ENCODE results near the gene LIPC.
A peak's percentile ranks its signal among the peaks of the same experiment; 100 is the strongest.

Gene LIPC

GRCh38 chr15:58473724-58474123 is 41.9 kb downstream of the LIPC start:
- TF ChIP-seq FOXM1 (IDR thresholded peaks at IDR 0.05; ENCODE audit: borderline replicate concordance, low read depth) (no peak), CEBPB (IDR thresholded peaks at IDR 0.05) (no peak), EP300 (IDR thresholded peaks at IDR 0.05; ENCODE audit: borderline replicate concordance) (no peak; the same call in 1 of the 2 replicates), NFIC (IDR thresholded peaks at IDR 0.05) (no peak), RAD21 (IDR thresholded peaks at IDR 0.05; ENCODE audit: low read depth) (no peak), MAX (IDR thresholded peaks at IDR 0.05) (no peak; the same call in 1 of the 2 replicates), TAF1 (IDR thresholded peaks at IDR 0.05; ENCODE audit: low read depth) (no peak), TCF12 (IDR thresholded peaks at IDR 0.05; ENCODE audit: low read depth) (no peak), TEAD4 (IDR thresholded peaks at IDR 0.05) (no peak; the same call in 1 of the 2 replicates), CREB1 (IDR thresholded peaks at IDR 0.05; ENCODE audit: low read depth) (no peak), YY1 (IDR thresholded peaks at IDR 0.05; ENCODE audit: low read depth) (no peak), EGR1 (IDR thresholded peaks at IDR 0.05) (no peak), REST (IDR thresholded peaks at IDR 0.05; ENCODE audit: low read depth) (no peak), ZBTB7A (IDR thresholded peaks at IDR 0.05; ENCODE audit: low read depth) (no peak)
- TF ChIP-seq, protein P1, sequence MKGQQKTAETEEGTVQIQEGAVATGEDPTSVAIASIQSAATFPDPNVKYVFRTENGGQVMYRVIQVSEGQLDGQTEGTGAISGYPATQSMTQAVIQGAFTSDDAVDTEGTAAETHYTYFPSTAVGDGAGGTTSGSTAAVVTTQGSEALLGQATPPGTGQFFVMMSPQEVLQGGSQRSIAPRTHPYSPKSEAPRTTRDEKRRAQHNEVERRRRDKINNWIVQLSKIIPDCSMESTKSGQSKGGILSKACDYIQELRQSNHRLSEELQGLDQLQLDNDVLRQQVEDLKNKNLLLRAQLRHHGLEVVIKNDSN (IDR thresholded peaks at IDR 0.05): no peak

GRCh38 chr15:58474741-58475323 is 43.0 kb downstream of the LIPC start:
- TF ChIP-seq CEBPB (IDR thresholded peaks at IDR 0.05): no peak
- TF ChIP-seq EGR1 (IDR thresholded peaks at IDR 0.05): no peak
- no peak for TF ChIP-seq TCF12 (IDR thresholded peaks at IDR 0.05; ENCODE audit: low read depth)
- TF ChIP-seq REST (IDR thresholded peaks at IDR 0.05; ENCODE audit: low read depth): no peak
- TF ChIP-seq FOXM1 (IDR thresholded peaks at IDR 0.05; ENCODE audit: borderline replicate concordance, low read depth): no peak
- TF ChIP-seq NFIC (IDR thresholded peaks at IDR 0.05): no peak
- no peak for TF ChIP-seq CREB1 (IDR thresholded peaks at IDR 0.05; ENCODE audit: low read depth)
- no peak for TF ChIP-seq TAF1 (IDR thresholded peaks at IDR 0.05; ENCODE audit: low read depth)
- TF ChIP-seq EP300 (IDR thresholded peaks at IDR 0.05; ENCODE audit: borderline replicate concordance): no peak
- no peak for TF ChIP-seq TEAD4 (IDR thresholded peaks at IDR 0.05)
- TF ChIP-seq RAD21 (IDR thresholded peaks at IDR 0.05; ENCODE audit: low read depth): no peak
- TF ChIP-seq, protein P1 (IDR thresholded peaks at IDR 0.05): no peak
- TF ChIP-seq YY1 (IDR thresholded peaks at IDR 0.05; ENCODE audit: low read depth): no peak
- no peak for TF ChIP-seq MAX (IDR thresholded peaks at IDR 0.05)

DNA sequence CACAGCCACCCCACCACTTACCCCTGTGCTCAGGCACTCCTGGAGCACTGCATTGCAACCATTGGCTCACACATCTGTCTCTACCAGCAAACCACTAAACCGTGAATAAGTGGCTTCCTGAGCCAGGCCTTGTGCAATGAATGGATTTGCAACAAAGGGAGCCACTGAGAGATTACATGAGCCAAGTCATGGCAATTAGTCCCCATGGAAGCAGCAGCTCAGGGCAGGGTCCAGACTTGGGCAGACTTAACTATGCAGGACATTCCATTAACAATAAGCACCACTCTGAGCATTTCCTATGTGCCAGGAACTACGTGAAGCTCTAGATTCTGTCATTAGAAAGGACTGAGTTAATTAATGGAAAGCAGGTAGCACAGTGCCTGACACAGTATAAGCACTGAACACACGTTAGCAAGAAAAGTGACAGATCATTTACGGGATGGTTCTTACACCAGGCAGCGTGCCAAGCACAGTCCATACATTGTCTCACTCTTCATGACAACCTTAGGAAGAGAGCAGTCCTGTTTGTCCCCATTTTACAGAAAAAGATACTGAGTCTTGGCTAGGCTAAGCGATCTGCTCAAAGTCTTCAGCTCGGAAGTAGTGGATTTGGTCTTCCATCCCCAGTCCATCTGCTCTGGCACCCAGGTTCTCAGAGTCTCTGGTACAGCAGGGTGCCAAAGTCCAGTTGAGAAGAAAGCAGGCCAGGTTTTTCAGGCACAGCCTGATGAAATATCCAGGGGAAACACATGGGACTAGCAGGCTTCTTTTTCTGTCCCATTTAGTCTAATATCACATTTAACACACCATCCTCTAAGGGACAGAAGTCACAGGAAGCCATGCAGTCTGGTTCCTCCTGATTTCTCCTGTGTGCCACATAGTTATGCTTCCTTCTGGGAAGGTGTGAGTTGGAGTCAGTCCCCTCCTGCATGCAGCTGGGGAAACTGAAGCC is 44.1 kb downstream of the LIPC start:
- TF ChIP-seq ZBTB7A (IDR thresholded peaks at IDR 0.05; ENCODE audit: low read depth) (no peak), FOXM1 (IDR thresholded peaks at IDR 0.05; ENCODE audit: borderline replicate concordance, low read depth) (peak; percentile 98), TCF12 (IDR thresholded peaks at IDR 0.05; ENCODE audit: low read depth) (peak; percentile 99), NFIC (IDR thresholded peaks at IDR 0.05) (peak; percentile 97), MAX (IDR thresholded peaks at IDR 0.05) (peak; percentile 82), EP300 (IDR thresholded peaks at IDR 0.05; ENCODE audit: borderline replicate concordance) (peak; percentile 99), RAD21 (IDR thresholded peaks at IDR 0.05; ENCODE audit: low read depth) (peak; percentile 37), YY1 (IDR thresholded peaks at IDR 0.05; ENCODE audit: low read depth) (peak; percentile 72), CEBPB (IDR thresholded peaks at IDR 0.05) (peak; percentile 100), TEAD4 (IDR thresholded peaks at IDR 0.05) (peak; percentile 94)
- TF ChIP-seq, protein P1 (IDR thresholded peaks at IDR 0.05): no peak

DNA sequence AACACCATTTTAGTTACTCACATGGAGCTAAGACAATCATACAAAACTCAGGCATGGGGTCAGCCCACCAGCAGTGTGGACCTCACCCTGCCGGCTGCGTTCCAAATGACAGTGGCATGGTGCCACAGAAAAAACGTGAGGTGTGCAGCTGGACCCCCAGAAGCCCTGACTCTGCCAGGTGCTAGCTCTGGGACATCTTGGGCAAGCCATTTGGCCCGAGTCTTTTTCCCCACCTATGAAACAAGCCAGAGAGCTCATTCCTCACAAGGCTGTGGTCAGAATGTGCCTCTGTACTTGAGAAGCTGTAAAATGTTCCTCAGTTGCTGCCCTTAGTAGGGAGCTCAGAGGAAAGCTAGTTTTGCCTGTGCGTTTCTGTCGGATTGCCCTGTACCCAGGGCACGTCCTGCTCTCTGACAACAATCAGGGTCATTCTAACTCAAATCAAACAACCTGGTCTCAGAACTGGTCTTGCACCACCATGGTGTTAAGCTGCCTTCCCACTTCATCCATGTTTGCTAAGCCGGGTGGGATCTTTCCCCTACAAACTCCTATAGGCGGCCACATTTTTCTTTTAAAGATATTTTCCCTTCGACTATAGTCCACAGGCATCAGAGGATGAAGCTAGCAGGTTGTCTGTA is 44.9 kb downstream of the LIPC start:
- TF ChIP-seq EGR1 (IDR thresholded peaks at IDR 0.05) (no peak), REST (IDR thresholded peaks at IDR 0.05; ENCODE audit: low read depth) (no peak), NFIC (IDR thresholded peaks at IDR 0.05) (no peak)
